ENCODE measurements around the gene VPS26A.

Gene VPS26A

DNA sequence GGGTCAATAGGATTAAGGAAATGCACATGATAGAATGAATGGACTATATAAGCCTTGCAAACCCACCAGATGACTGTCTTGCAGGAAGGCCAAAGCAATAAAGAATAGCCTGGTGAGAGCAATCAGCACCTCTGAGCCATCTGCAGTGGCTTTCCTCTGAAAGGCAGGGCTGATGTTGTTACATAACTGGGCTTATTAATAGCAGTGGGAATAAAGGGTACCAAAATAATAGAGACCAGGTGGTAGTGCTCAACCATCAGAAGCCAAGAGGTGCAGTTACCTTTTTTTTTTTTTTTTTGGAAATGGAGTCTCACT is 16.8 kb upstream of the VPS26A start:
- no peak overlapping the region for H3K27ac ChIP-seq (ENCODE audit: low read depth, low read length, poor library complexity, severe bottlenecking)
- no peak overlapping the region for H3K9ac ChIP-seq (ENCODE audit: low read length)
- H3K4me2 ChIP-seq (ENCODE audit: low read length), result no peak overlapping the region
- H3K4me3 ChIP-seq (ENCODE audit: low read depth, low read length, poor library complexity, severe bottlenecking), result no peak overlapping the region
- H3K36me3 ChIP-seq (ENCODE audit: insufficient read depth, low read length), result no peaks in the 10 kb centered on the region
- no peaks in the 10 kb centered on the region for H4K20me1 ChIP-seq (ENCODE audit: insufficient read depth, low read length)
- no peaks in the 10 kb centered on the region for H3K79me2 ChIP-seq (ENCODE audit: insufficient read depth, low read length)
- no peaks in the 10 kb centered on the region for H3K9me2 ChIP-seq (ENCODE audit: low read depth, low read length)
- H3K4me1 ChIP-seq (ENCODE audit: insufficient read depth, low read length, severe bottlenecking), result no peaks in the 10 kb centered on the region
- no peak overlapping the region for H2AFZ ChIP-seq (ENCODE audit: low read length)
- H3F3A ChIP-seq (ENCODE audit: insufficient read depth, low read length), result no peaks in the 10 kb centered on the region
- no peaks in the 10 kb centered on the region for H3K27me3 ChIP-seq (ENCODE audit: insufficient read depth, low read length)
- no peak for TF ChIP-seq EZH2 (IDR thresholded peaks at IDR 0.05; ENCODE audit: borderline replicate concordance, low read length)
- TF ChIP-seq CTCF (IDR thresholded peaks at IDR 0.05; ENCODE audit: low read length), result no peak
- no peaks in the 10 kb centered on the region for H3K9me3 ChIP-seq (ENCODE audit: low read length)

GRCh38 chr10:69107699-69108098 is 16.3 kb upstream of the VPS26A start:
- TF ChIP-seq EZH2 (IDR thresholded peaks at IDR 0.05; ENCODE audit: borderline replicate concordance, low read length) (no peak), CTCF (IDR thresholded peaks at IDR 0.05; ENCODE audit: low read length) (no peak)

DNA sequence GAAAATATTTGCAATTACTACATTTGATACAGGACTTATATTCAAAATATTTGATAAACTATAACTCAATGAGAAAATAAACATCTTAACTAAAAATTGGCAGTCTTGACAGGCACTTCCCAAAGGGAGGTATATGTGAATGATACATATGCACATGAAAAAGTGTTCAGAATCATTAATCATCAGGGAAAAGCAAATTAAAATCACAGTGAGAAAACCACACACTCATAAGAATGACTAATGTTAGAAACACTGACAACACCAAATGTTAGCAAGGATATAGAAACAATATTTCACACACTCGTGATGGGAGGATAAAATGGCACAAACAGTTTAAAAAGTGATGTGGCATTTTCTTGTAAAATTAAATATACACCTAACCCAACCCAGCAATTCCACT is 4.1 kb upstream of the VPS26A start:
- H4K20me1 ChIP-seq (ENCODE audit: insufficient read depth, low read length), result no peaks in the 10 kb centered on the region
- H3K27ac ChIP-seq (ENCODE audit: low read depth, low read length, poor library complexity, severe bottlenecking), result no peak overlapping the region
- no peaks in the 10 kb centered on the region for H3K9me3 ChIP-seq (ENCODE audit: low read length)
- H3K79me2 ChIP-seq (ENCODE audit: insufficient read depth, low read length), result peaks cover 5% of the 10 kb centered on the region
- no peaks in the 10 kb centered on the region for H3F3A ChIP-seq (ENCODE audit: insufficient read depth, low read length)
- no peaks in the 10 kb centered on the region for H3K27me3 ChIP-seq (ENCODE audit: insufficient read depth, low read length)
- H3K9me2 ChIP-seq (ENCODE audit: low read depth, low read length), result no peaks in the 10 kb centered on the region
- peaks cover 8% of the 10 kb centered on the region for H3K4me1 ChIP-seq (ENCODE audit: insufficient read depth, low read length, severe bottlenecking)
- no peak overlapping the region for H3K4me2 ChIP-seq (ENCODE audit: low read length)
- no peaks in the 10 kb centered on the region for H3K36me3 ChIP-seq (ENCODE audit: insufficient read depth, low read length)
- H3K4me3 ChIP-seq (ENCODE audit: low read depth, low read length, poor library complexity, severe bottlenecking), result no peak overlapping the region
- H2AFZ ChIP-seq (ENCODE audit: low read length), result no peak overlapping the region
- H3K9ac ChIP-seq (ENCODE audit: low read length), result no peak overlapping the region
- no peak for TF ChIP-seq EZH2 (IDR thresholded peaks at IDR 0.05; ENCODE audit: borderline replicate concordance, low read length)
- no peak for TF ChIP-seq CTCF (IDR thresholded peaks at IDR 0.05; ENCODE audit: low read length)

More at GRCh38 chr10:69107699-69108098, 16.3 kb upstream of the VPS26A start:
- no peaks in the 10 kb centered on the region for H3K9me3 ChIP-seq (ENCODE audit: low read length)
- no peaks in the 10 kb centered on the region for H3K36me3 ChIP-seq (ENCODE audit: insufficient read depth, low read length)
- no peaks in the 10 kb centered on the region for H4K20me1 ChIP-seq (ENCODE audit: insufficient read depth, low read length)
- H3K79me2 ChIP-seq (ENCODE audit: insufficient read depth, low read length), result no peaks in the 10 kb centered on the region
- H3F3A ChIP-seq (ENCODE audit: insufficient read depth, low read length), result no peaks in the 10 kb centered on the region
- H3K4me1 ChIP-seq (ENCODE audit: insufficient read depth, low read length, severe bottlenecking), result no peaks in the 10 kb centered on the region
- no peaks in the 10 kb centered on the region for H3K9me2 ChIP-seq (ENCODE audit: low read depth, low read length)
- no peak overlapping the region for H3K4me3 ChIP-seq (ENCODE audit: low read depth, low read length, poor library complexity, severe bottlenecking)
- no peak overlapping the region for H3K27ac ChIP-seq (ENCODE audit: low read depth, low read length, poor library complexity, severe bottlenecking)
- H2AFZ ChIP-seq (ENCODE audit: low read length), result no peak overlapping the region
- no peak overlapping the region for H3K9ac ChIP-seq (ENCODE audit: low read length)
- H3K27me3 ChIP-seq (ENCODE audit: insufficient read depth, low read length), result no peaks in the 10 kb centered on the region
- H3K4me2 ChIP-seq (ENCODE audit: low read length), result no peak overlapping the region

Measured in OCI-LY1 (cell line).